ENCODE results near the gene AMMECR1L. TPM values are rescaled to one million over a fixed set of nuclear protein-coding genes. Genes with fewer than 3 reads are reported as not detected.

AMMECR1L gene
- total and polyA plus RNA-seq, 10 of the 15 experiments (the other 5 are each of a cell fraction or from before 2014, with no cell fraction given) = 2.7 to 12.1 (median 8.0) TPM

- no peak for DNase-seq (ENCODE audit: low read depth, low spot score)
- ATAC-seq = no peak
- Histone ChIP-seq H3K9me3 (replicated peaks; ENCODE audit: control insufficient read depth, insufficient read depth, low read length) (no peaks in the 10 kb centered on the region), H4K20me1 (ENCODE audit: control insufficient read depth, insufficient read depth) (no peaks in the 10 kb centered on the region), H3K36me3 (ENCODE audit: control insufficient read depth in 2 of 2, insufficient read depth in 2 of 2, low read length in 1 of 2) (no peaks in the 10 kb centered on the region), H3K4me3 (no peak overlapping the region), H3K27ac (ENCODE audit: control insufficient read depth, insufficient read depth) (no peak overlapping the region), H3K4me1 (ENCODE audit: control insufficient read depth, insufficient read depth, low read length) (no peaks in the 10 kb centered on the region), H3K9ac (ENCODE audit: control insufficient read depth, insufficient read depth, low read length) (no peak overlapping the region), H3K4me2 (ENCODE audit: control insufficient read depth, insufficient read depth) (no peak overlapping the region), H3K27me3 (replicated peaks in 1 of 2; ENCODE audit: control insufficient read depth in 2 of 2, insufficient read depth in 2 of 2, low read length in 1 of 2) (no peaks in the 10 kb centered on the region), H3K79me2 (ENCODE audit: control insufficient read depth, insufficient read depth, low read length) (no peaks in the 10 kb centered on the region), H2AFZ (ENCODE audit: control insufficient read depth, low read depth, low read length) (no peak overlapping the region)
- no TSS peak for BruUV-seq (replicated peaks)
- TF ChIP-seq BMI1 (IDR thresholded peaks at IDR 0.05; ENCODE audit: borderline replicate concordance) = no peak
- ChIA-PET RAD21 (ENCODE audit: unreplicated experiment) (no interaction called here), CTCF (no interaction called here), SMC1A (ENCODE audit: uncharacterized antibody, unreplicated experiment) (no interaction called here), POLR2A (no interaction called here)
- in situ Hi-C loops (cut with MboI) = no loop called here
- no peak for FAIRE-seq
- intact Hi-C loops (cut with micrococcal nuclease; ENCODE audit: unreplicated experiment) = no loop called here
- 50% methylated on average over 6 of the region's 6 CpGs for WGBS (ENCODE audit: insufficient coverage, insufficient replicate concordance, low lambda C conversion rate, missing lambda C conversion rate)
These were observed 49.6 kb upstream of the AMMECR1L start for GRCh38 chr2:127935337-127935736.

DNA sequence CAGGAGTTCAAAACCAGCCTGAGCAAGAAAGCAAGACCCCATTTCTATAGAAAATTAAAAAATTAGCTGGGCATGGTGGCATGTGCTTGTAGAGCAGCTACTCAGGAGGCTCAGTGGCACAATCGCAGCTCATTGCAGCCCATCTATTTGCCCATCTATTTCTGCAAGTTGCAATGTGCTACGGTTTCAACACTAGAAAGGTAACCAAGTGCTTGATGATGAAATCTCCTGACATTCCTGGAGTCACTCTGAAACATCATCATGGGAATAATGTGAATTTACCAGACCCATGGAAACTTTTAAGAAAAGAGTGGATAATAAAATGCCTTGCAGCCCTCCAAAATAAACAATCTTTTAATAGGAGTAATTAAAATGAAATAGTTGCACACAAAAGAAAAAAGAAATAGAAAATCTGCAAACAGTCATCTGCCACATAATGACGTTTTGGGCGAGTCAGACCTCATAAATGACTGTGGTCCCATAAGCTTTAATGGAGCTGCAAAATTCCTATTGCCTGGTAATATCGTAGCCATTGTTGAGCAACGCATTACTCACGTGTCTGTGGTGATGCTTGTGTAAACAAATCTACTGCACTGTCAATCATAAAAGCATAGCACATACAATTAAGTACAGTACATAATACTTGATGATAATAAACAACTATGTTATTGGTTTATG is 46.6 kb upstream of the AMMECR1L start:
- FAIRE-seq = no peak
- no peak overlapping the region for H3K27ac ChIP-seq (ENCODE audit: control insufficient read depth, insufficient read depth)
- no peaks in the 10 kb centered on the region for H3K36me3 ChIP-seq (ENCODE audit: control insufficient read depth in 2 of 2, insufficient read depth in 2 of 2, low read length in 1 of 2)
- 66% methylated on average over 7 of the region's 7 CpGs for WGBS (ENCODE audit: insufficient coverage, insufficient replicate concordance, low lambda C conversion rate, missing lambda C conversion rate)
- H3K4me1 ChIP-seq (ENCODE audit: control insufficient read depth, insufficient read depth, low read length) = no peaks in the 10 kb centered on the region
- no peak overlapping the region for H3K9ac ChIP-seq (ENCODE audit: control insufficient read depth, insufficient read depth, low read length)
- no peaks in the 10 kb centered on the region for H3K9me3 ChIP-seq (replicated peaks; ENCODE audit: control insufficient read depth, insufficient read depth, low read length)
- H3K27me3 ChIP-seq (replicated peaks in 1 of 2; ENCODE audit: control insufficient read depth in 2 of 2, insufficient read depth in 2 of 2, low read length in 1 of 2) = no peaks in the 10 kb centered on the region
- ATAC-seq = no peak
- H3K4me3 ChIP-seq = no peak overlapping the region
- RAD21 ChIA-PET (ENCODE audit: unreplicated experiment) = no interaction called here
- no peak overlapping the region for H3K4me2 ChIP-seq (ENCODE audit: control insufficient read depth, insufficient read depth)
- POLR2A ChIA-PET = no interaction called here
- H2AFZ ChIP-seq (ENCODE audit: control insufficient read depth, low read depth, low read length) = no peak overlapping the region
- H4K20me1 ChIP-seq (ENCODE audit: control insufficient read depth, insufficient read depth) = no peaks in the 10 kb centered on the region
- intact Hi-C loops (cut with micrococcal nuclease; ENCODE audit: unreplicated experiment) = no loop called here
- CTCF ChIA-PET = no interaction called here
- BruUV-seq (replicated peaks) = no TSS peak
- in situ Hi-C loops (cut with MboI) = no loop called here
- no peak for DNase-seq (ENCODE audit: low read depth, low spot score)
- SMC1A ChIA-PET (ENCODE audit: uncharacterized antibody, unreplicated experiment) = no interaction called here
- H3K79me2 ChIP-seq (ENCODE audit: control insufficient read depth, insufficient read depth, low read length) = no peaks in the 10 kb centered on the region
- TF ChIP-seq HSF1 (IDR thresholded peaks at IDR 0.05; ENCODE audit: low read depth, low read length) (no peak), PAX8 (IDR thresholded peaks at IDR 0.05) (no peak), BHLHE40 (IDR thresholded peaks at IDR 0.05; ENCODE audit: borderline replicate concordance in 1 of 2, low read depth in 2 of 2, low read length in 1 of 2) (no peak), PBX3 (IDR thresholded peaks at IDR 0.05; ENCODE audit: insufficient replicate concordance, low read depth, low read length) (no peak), TBL1XR1 (IDR thresholded peaks at IDR 0.05; ENCODE audit: low read depth, low read length) (no peak), WRNIP1 (IDR thresholded peaks at IDR 0.05; ENCODE audit: borderline replicate concordance, low read depth, low read length) (no peak)
- TF ChIP-seq, protein P1, sequence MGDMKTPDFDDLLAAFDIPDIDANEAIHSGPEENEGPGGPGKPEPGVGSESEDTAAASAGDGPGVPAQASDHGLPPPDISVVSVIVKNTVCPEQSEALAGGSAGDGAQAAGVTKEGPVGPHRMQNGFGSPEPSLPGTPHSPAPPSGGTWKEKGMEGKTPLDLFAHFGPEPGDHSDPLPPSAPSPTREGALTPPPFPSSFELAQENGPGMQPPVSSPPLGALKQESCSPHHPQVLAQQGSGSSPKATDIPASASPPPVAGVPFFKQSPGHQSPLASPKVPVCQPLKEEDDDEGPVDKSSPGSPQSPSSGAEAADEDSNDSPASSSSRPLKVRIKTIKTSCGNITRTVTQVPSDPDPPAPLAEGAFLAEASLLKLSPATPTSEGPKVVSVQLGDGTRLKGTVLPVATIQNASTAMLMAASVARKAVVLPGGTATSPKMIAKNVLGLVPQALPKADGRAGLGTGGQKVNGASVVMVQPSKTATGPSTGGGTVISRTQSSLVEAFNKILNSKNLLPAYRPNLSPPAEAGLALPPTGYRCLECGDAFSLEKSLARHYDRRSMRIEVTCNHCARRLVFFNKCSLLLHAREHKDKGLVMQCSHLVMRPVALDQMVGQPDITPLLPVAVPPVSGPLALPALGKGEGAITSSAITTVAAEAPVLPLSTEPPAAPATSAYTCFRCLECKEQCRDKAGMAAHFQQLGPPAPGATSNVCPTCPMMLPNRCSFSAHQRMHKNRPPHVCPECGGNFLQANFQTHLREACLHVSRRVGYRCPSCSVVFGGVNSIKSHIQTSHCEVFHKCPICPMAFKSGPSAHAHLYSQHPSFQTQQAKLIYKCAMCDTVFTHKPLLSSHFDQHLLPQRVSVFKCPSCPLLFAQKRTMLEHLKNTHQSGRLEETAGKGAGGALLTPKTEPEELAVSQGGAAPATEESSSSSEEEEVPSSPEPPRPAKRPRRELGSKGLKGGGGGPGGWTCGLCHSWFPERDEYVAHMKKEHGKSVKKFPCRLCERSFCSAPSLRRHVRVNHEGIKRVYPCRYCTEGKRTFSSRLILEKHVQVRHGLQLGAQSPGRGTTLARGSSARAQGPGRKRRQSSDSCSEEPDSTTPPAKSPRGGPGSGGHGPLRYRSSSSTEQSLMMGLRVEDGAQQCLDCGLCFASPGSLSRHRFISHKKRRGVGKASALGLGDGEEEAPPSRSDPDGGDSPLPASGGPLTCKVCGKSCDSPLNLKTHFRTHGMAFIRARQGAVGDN (IDR thresholded peaks at IDR 0.05) = no peak
- TF ChIP-seq, protein P2, sequence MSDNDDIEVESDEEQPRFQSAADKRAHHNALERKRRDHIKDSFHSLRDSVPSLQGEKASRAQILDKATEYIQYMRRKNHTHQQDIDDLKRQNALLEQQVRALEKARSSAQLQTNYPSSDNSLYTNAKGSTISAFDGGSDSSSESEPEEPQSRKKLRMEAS (IDR thresholded peaks at IDR 0.05; ENCODE audit: low read depth, low read length) = no peak
